ENCODE results near the gene CHST10.
"Not testable (repeated sequence)": the region's sequence is repeated elsewhere in the genome, so short reads cannot be mapped to it uniquely, and the experiment has no call there.

DNA sequence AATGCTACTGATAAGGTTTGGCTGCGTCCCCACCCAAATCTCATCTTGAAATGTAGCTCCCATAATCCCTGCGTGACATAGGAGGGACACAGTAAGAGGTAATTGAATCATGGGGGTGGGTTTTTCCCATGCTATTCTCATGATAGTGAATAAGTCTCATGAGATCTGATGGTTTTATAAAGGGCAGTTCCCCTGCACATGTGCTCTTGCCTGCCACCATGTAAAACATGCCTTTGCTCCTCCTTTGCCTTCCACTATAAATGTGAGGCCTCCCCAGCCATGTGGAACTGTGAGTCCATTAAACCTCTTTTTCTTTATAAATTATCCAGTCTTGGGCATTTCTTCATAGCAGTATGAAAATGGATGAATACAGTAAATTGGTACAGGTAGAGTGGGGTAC lies 75.0 kb downstream of the CHST10 start:
- TF ChIP-seq CTCF, POLR2AphosphoS5 (IDR thresholded peaks at IDR 0.05): not testable (repeated sequence)

Measured in transverse colon (tissue), 4 donors.